Chondrocyte (in vitro differentiated cells): Measurements from ENCODE around the gene BUB1B. TPM values are rescaled to one million over a fixed set of nuclear protein-coding genes. Genes with fewer than 3 reads are reported as not detected.
"Not testable (repeated sequence)": the region's sequence is repeated elsewhere in the genome, so short reads cannot be mapped to it uniquely, and the experiment has no call there.

ENCODE experiments used
- DNase-seq: peaks from one replicate; pipeline ENCODE4 v3.0.0; 2021; ENCODE audit warnings: mixed read lengths, low spot score
- H3K27ac Mint-ChIP-seq: one replicate; pipeline ENCODE4 v1.8.0; 2021; ENCODE audit warnings: mild to moderate bottlenecking, moderate library complexity, mixed read lengths; ENCODE audit not compliant: unreplicated experiment
- H3K27me3 Mint-ChIP-seq: 2 replicates; pipeline ENCODE4 v1.8.0; 2021; ENCODE audit warnings: low read depth, mixed read lengths
- H3K36me3 Mint-ChIP-seq: 2 replicates; pipeline ENCODE4 v1.8.0; 2021; ENCODE audit warnings: low read depth, mixed read lengths
- H3K4me1 Mint-ChIP-seq: 2 replicates; pipeline ENCODE4 v1.8.0; 2021; ENCODE audit warnings: low read depth, mild to moderate bottlenecking, mixed read lengths
- H3K4me3 Mint-ChIP-seq: one replicate; pipeline ENCODE4 v1.8.0; 2021; ENCODE audit warnings: mild to moderate bottlenecking, moderate library complexity, mixed read lengths; ENCODE audit not compliant: unreplicated experiment
- H3K9me3 Mint-ChIP-seq: 2 replicates; pipeline ENCODE4 v1.8.0; 2021; ENCODE audit warnings: low read depth, mixed read lengths
- CTCF ChIP-seq: fragments of 200-600 bp; sonication (generic); IDR thresholded peaks from 2 replicates; pipeline ENCODE4 v1.5.0; 2021; ENCODE audit warnings: antibody characterized with exemption, mild to moderate bottlenecking, moderate library complexity
- total RNA-seq: library from RNA; stranded (reverse); gene quantifications from 3 replicates; pipeline ENCODE4 v1.2.1, GENCODE V29; 2021

BUB1B gene
- total RNA-seq, 1 donor from 2014 or later: 6.7 TPM

DNA sequence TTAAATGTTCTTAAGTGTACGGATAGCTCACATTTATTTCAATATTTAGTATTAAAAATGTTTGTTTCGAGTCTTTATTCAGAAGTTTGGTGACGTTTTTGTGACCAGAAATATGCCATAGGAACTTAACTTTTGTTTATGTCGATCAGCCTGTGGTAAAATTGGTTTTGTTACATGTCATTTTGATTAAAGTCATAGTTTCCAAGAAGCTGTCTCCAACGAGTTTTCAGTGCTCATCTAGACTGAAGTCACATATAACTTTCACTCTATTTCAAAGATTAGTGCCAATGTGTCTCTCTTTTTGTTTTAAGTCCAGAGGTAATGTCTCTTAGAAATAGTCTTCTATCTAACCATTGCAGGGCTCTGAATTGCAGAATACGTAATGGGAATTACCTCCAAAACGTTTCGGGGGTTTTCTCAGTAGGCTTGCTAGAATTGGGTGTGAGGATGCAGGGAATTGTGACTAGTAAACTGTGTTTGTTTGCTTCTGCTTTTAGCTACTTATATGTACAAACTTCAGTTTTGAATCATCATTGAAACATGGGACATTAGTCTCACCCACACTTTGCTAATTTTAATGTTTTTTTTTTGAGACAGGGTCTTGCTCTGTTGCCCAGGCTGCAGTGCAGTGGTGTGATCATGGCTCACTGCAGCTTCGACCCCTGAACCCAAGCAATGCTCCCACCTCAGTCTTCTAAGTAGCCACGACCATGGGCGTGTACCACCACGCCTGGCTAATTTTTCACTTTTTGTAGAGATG, 3.0 kb downstream of the BUB1B start:
- Mint-ChIP-seq H3K4me1 (peaks cover 2% of the 10 kb centered on the region), H3K4me3 (no peak overlapping the region), H3K36me3 (peaks cover 2% of the 10 kb centered on the region), H3K27me3 (no peaks in the 10 kb centered on the region), H3K27ac (no peak overlapping the region), H3K9me3 (no peaks in the 10 kb centered on the region)
- no peak for DNase-seq
- TF ChIP-seq CTCF: no peak

GRCh38 chr15:40167374-40167773, 6.5 kb downstream of the BUB1B start:
- not testable (repeated sequence) for H3K27ac Mint-ChIP-seq, DNase-seq, H3K9me3 Mint-ChIP-seq, H3K4me1 Mint-ChIP-seq, H3K36me3 Mint-ChIP-seq, H3K4me3 Mint-ChIP-seq, H3K27me3 Mint-ChIP-seq

DNA sequence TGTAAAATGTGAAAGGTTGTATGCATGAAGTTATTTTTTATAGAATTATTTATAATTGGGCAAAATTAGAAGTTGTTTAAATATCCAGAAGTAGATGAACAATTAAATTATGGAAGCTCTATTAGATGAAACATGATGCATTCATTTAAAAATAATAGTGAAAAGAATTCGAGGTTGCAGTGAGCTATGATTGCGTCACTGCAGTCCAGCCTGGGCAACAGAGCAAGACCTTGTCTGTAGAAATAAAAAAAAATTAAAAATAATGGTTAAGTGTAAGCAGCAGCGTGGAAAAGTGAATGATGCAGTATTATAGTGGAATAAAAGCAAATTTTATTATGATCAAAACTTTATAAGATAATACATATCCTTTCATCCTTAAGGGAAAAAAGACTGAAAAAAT, 14.3 kb downstream of the BUB1B start:
- no peak for TF ChIP-seq CTCF
- no peak for DNase-seq
- Mint-ChIP-seq H3K27me3 (no peaks in the 10 kb centered on the region), H3K4me1 (no peaks in the 10 kb centered on the region), H3K27ac (no peak overlapping the region), H3K9me3 (no peaks in the 10 kb centered on the region), H3K36me3 (no peaks in the 10 kb centered on the region), H3K4me3 (no peak overlapping the region)

DNA sequence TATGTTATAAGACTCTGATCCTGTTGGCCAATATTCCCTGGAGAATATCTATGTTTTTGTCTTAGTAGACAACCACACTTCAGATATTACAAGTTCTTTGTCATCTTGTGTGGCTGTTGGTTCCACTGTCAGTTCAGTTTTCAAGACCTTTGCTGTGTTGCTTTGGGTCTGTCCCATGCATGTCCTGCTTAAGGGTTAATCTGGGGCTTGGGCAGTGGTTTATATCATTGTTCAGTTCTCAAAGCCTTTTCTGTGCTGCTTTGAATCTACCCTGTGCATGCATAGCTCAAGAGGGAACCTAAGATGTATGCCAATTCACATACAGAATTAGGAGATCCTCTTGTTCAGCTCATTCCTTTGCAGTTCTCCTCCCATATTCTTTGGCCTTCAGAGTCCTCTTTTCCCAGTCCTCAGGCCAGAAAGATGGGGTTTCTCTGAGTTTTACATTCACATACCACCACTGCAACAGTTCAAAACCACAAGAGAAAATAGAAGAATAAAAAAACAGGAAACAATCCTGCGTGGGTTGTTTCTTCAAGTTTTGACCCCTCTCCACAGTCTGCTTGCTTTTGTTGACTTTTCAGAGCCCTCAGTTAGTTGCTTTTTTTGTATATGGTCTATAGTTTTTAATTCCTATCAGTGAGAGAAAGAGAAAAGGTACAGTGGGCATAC, 21.6 kb downstream of the BUB1B start:
- TF ChIP-seq CTCF: no peak
- no peak for DNase-seq
- Mint-ChIP-seq H3K4me1 (peaks cover 12% of the 10 kb centered on the region), H3K27ac (no peak overlapping the region), H3K36me3 (no peaks in the 10 kb centered on the region), H3K27me3 (no peaks in the 10 kb centered on the region), H3K4me3 (no peak overlapping the region), H3K9me3 (no peaks in the 10 kb centered on the region)

DNA sequence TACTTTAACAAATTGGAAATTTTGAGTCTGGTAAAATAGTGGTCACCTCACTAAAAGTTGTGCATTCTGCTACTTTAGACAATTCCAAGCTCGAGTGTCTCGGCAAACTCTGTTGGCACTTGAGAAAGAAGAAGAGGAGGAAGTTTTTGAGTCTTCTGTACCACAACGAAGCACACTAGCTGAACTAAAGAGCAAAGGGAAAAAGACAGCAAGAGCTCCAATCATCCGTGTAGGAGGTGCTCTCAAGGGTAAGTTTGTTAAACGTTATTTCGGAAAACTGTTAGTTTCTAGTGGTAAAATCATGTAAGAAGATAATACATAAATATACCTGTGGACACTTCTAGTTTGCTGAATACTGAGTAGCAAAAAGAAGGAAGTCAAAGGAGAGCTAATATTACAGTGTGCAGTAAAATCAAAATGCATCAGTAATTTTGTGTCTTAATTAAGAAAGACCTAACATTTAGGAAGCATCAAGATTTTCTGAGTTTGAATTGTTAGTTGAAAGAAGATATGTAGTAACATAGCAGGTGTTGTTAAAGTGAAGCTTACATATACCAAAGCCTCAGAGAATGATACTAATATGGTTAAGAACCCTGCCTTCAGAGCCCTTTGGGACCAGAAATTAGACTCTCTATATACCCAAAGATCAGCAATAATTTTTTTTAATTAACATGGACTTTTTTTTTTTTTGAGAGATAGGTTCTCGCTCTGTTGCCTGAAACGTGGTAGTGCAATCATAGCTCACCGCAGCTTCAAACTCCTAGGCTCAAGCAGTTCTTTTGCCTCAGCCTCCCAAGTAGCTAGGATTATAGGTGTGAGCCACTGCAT, 23.0 kb downstream of the BUB1B start:
- Mint-ChIP-seq H3K4me3 (no peak overlapping the region), H3K9me3 (no peaks in the 10 kb centered on the region), H3K27me3 (no peaks in the 10 kb centered on the region), H3K4me1 (peaks cover 12% of the 10 kb centered on the region), H3K36me3 (no peaks in the 10 kb centered on the region), H3K27ac (no peak overlapping the region)
- no peak for TF ChIP-seq CTCF
- no peak for DNase-seq
